GM12872 (cell line): ENCODE results near the gene TCTN3.

Source experiments
- TF ChIP-seq, protein P1 (sequence below): IDR thresholded peaks from 3 replicates; pipeline ENCODE4 v1.5.1; 2011; ENCODE audit warnings: low read depth, mild to moderate bottlenecking, low read length, moderate library complexity; ENCODE audit not compliant: insufficient read depth

TCTN3 gene

GRCh38 chr10:95694665-95695064, 938 bp upstream of the TCTN3 start:
- TF ChIP-seq, protein P1, sequence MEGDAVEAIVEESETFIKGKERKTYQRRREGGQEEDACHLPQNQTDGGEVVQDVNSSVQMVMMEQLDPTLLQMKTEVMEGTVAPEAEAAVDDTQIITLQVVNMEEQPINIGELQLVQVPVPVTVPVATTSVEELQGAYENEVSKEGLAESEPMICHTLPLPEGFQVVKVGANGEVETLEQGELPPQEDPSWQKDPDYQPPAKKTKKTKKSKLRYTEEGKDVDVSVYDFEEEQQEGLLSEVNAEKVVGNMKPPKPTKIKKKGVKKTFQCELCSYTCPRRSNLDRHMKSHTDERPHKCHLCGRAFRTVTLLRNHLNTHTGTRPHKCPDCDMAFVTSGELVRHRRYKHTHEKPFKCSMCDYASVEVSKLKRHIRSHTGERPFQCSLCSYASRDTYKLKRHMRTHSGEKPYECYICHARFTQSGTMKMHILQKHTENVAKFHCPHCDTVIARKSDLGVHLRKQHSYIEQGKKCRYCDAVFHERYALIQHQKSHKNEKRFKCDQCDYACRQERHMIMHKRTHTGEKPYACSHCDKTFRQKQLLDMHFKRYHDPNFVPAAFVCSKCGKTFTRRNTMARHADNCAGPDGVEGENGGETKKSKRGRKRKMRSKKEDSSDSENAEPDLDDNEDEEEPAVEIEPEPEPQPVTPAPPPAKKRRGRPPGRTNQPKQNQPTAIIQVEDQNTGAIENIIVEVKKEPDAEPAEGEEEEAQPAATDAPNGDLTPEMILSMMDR: no peak

GRCh38 chr10:95693071-95693667, 558 bp downstream of the TCTN3 start:
- TF ChIP-seq, protein P1: no peak

GRCh38 chr10:95691281-95691680, 2.4 kb downstream of the TCTN3 start:
- TF ChIP-seq, protein P1: no peak

GRCh38 chr10:95688648-95689047, 5.1 kb downstream of the TCTN3 start:
- TF ChIP-seq, protein P1: peak; percentile 40; the same call in 2 of the 3 replicates

DNA sequence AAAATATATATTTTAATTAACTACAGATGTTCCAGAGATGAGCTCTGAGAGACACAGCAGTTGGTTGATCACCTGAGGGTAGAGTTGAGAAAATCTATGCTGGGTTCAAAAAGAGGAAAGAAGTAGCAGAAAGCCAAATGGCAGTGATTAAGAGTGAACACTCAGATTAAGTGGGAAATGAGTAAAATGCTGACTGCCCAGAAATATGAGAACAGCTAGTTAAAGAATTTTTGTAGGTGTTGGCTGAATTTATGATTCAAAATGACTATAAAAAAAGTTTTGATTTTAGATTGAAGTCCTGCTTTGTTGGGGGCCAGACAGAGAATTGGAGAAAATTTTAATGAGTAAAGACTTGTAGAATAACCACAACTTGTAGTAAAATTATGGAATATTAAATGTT, 9.8 kb downstream of the TCTN3 start:
- TF ChIP-seq, protein P1: no peak

- TF ChIP-seq, protein P1: no peak
Measured at GRCh38 chr10:95675403-95676116, 18.2 kb downstream of the TCTN3 start.

DNA sequence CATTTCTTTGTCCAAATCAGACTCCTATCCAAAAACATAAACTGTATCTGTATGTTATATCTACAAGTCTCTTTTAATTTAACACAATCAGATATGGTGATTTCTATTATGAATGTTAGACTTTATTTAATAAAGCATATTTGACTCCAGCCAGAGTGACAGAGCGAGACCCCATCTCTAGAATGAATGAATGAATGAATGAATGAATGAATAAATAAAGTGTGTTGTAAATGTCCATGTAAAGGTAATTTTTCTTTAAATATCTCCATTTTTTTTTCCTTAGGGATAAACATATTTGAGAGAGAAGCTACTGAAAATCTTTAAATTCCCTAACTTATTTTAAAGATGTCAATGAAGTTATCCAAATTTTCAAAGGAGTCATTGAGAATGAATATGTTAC, 19.1 kb downstream of the TCTN3 start:
- TF ChIP-seq, protein P1: no peak
